HCT116 (cell line): ENCODE data around the gene ING3. TPM values are rescaled to one million over a fixed set of nuclear protein-coding genes. Genes with fewer than 3 reads are reported as not detected.

Source experiments
- ATAC-seq: fragments of 200-7000 bp; cut with Tn5 transposase; 2 replicates; pipeline ENCODE4 v1.9.1; 2020; ENCODE audit warnings: mild to moderate bottlenecking, moderate library complexity
- BruUV-seq: library from RNA; stranded (reverse); fragments of 400-500 nt; replicated peaks from 2 replicates; lab custom pipeline; 2021; lab: Mats Ljungman, UMichigan
- CTCF ChIA-PET: fragments of 300-600 bp; sonication (Branson Sonifier 250); formaldehyde crosslinking; loops from one replicate; lab custom pipeline; 2021; ENCODE audit warnings: antibody characterized with exemption; lab: Charles Lee
- POLR2A ChIA-PET: fragments of 300-600, 350-600 bp; sonication (Branson Sonifier 250); formaldehyde crosslinking; loops from one replicate; lab custom pipeline; 2021; ENCODE audit warnings: antibody characterized with exemption; lab: Charles Lee
- RAD21 ChIA-PET, 2 experiments: fragments of 300-600 bp; sonication (Branson Sonifier 250); formaldehyde crosslinking; loops; one replicate each; lab custom pipeline; 2023; ENCODE audit warnings: low total read pairs in 2 of 2; ENCODE audit not compliant: uncharacterized antibody in 2 of 2, unreplicated experiment in 2 of 2, low non-redundant PET in 1 of 2; lab: Charles Lee
- DNase-seq: peaks from one replicate; pipeline ENCODE4 v3.0.0-alpha.2; 2010; ENCODE audit warnings: low read depth, low spot score
- H2AFZ ChIP-seq: fragments of 200-600 bp; shearing (Covaris generic), sonication (generic); 2 replicates; pipeline ENCODE4 v1.6.1; 2017; ENCODE audit warnings: low read depth, mixed run types, mixed read lengths, antibody characterized with exemption, low read length; ENCODE audit not compliant: poor library complexity, severe bottlenecking
- H3K27ac ChIP-seq: 2 replicates; pipeline ENCODE4 v1.5.1; 2012; ENCODE audit warnings: low read depth, low read length
- H3K27me3 ChIP-seq: fragments of 200-600 bp; sonication (generic); 2 replicates; pipeline ENCODE4 v1.6.1; 2016; ENCODE audit warnings: mixed run types, low read length, mixed read lengths; ENCODE audit not compliant: insufficient read depth
- H3K36me3 ChIP-seq, 2 experiments: fragments of 200-500 bp in 1 of 2; fragments of 200-600 bp in 1 of 2; sonication (Bioruptor generic) in 1 of 2; sonication (generic) in 1 of 2; 2 replicates each; pipeline versions ENCODE4 v1.5.1 to v1.6.1; 2014 to 2016; ENCODE audit warnings: low read length in 2 of 2, inconsistent platforms in 1 of 2, mixed read lengths in 1 of 2, mixed run types in 1 of 2; ENCODE audit not compliant: insufficient read depth in 2 of 2, control insufficient read depth in 1 of 2
- H3K4me1 ChIP-seq, 2 experiments: fragments of 200-600 bp in 1 of 2; sonication (generic) in 1 of 2; 2 replicates each; pipeline versions ENCODE4 v1.5.1 to v1.6.1; 2012 to 2017; ENCODE audit warnings: low read length in 2 of 2, inconsistent platforms in 1 of 2, mild to moderate bottlenecking in 1 of 2, mixed read lengths in 1 of 2, mixed run types in 1 of 2, moderate library complexity in 1 of 2; ENCODE audit not compliant: insufficient read depth in 2 of 2, control insufficient read depth in 1 of 2
- H3K4me2 ChIP-seq: fragments of 200-600 bp; sonication (generic); 2 replicates; pipeline ENCODE4 v1.6.1; 2017; ENCODE audit warnings: mixed run types, low read length, mixed read lengths
- H3K4me3 ChIP-seq, 2 experiments: fragments of 200-600 bp in 1 of 2; sonication (generic) in 1 of 2; replicated peaks in 1 of 2; 2 replicates each; pipeline ENCODE4 v1.5.1; 2011 to 2016; ENCODE audit warnings: low read length in 2 of 2, control low read depth in 1 of 2, low read depth in 1 of 2, mild to moderate bottlenecking in 1 of 2, mixed read lengths in 1 of 2, mixed run types in 1 of 2
- H3K79me2 ChIP-seq: fragments of 200-600 bp; sonication (generic); 2 replicates; pipeline ENCODE4 v1.6.1; 2017; ENCODE audit warnings: mild to moderate bottlenecking, mixed run types, low read length, moderate library complexity, mixed read lengths; ENCODE audit not compliant: insufficient read depth
- H3K9ac ChIP-seq: fragments of 200-600 bp; sonication (generic); 2 replicates; pipeline ENCODE4 v1.6.1; 2016; ENCODE audit warnings: low read length, mixed read lengths
- H3K9me2 ChIP-seq: fragments of 200-600 bp; sonication (generic), shearing (Covaris generic); 2 replicates; pipeline ENCODE4 v1.6.1; 2017; ENCODE audit warnings: mixed run types, mild to moderate bottlenecking, moderate library complexity; ENCODE audit not compliant: insufficient read depth
- H3K9me3 ChIP-seq, 2 experiments: fragments of 200-500 bp in 1 of 2; fragments of 200-600 bp in 1 of 2; sonication (Bioruptor generic) in 1 of 2; sonication (generic) in 1 of 2; 2 replicates each; pipeline ENCODE4 v1.6.1; 2014 to 2017; ENCODE audit warnings: low read length in 2 of 2, mixed read lengths in 2 of 2, inconsistent platforms in 1 of 2, low read depth in 1 of 2, mild to moderate bottlenecking in 1 of 2, mixed run types in 1 of 2, moderate library complexity in 1 of 2; ENCODE audit not compliant: control insufficient read depth in 1 of 2, insufficient read depth in 1 of 2
- H4K20me1 ChIP-seq: fragments of 200-600 bp; sonication (generic), shearing (Covaris generic); 2 replicates; pipeline ENCODE4 v1.6.1; 2017; ENCODE audit warnings: mixed run types, mild to moderate bottlenecking, moderate library complexity; ENCODE audit not compliant: insufficient read depth
- CBX3 ChIP-seq: IDR thresholded peaks from 2 replicates; pipeline ENCODE4 v1.6.1; 2012; ENCODE audit warnings: low read depth
- EGR1 ChIP-seq: IDR thresholded peaks from 2 replicates; pipeline ENCODE4 v1.6.1; 2012; ENCODE audit warnings: low read depth
- EZH2phosphoT487 ChIP-seq: fragments of 200-600 bp; IDR thresholded peaks from 2 replicates; pipeline ENCODE4 v1.6.1; 2018; ENCODE audit warnings: antibody characterized with exemption, borderline replicate concordance
- POLR2A ChIP-seq: IDR thresholded peaks from 2 replicates; pipeline ENCODE4 v1.7.0; 2011; ENCODE audit warnings: borderline replicate concordance; ENCODE audit not compliant: insufficient read depth, insufficient read length; ENCODE audit errors: extremely low read depth
- POLR2AphosphoS5 ChIP-seq: IDR thresholded peaks from 2 replicates; pipeline ENCODE4 v1.6.1; 2011; ENCODE audit warnings: mild to moderate bottlenecking, low read depth, low read length, moderate library complexity
- SIN3A ChIP-seq: IDR thresholded peaks from 2 replicates; pipeline ENCODE4 v1.6.1; 2012; ENCODE audit warnings: low read depth
- SRF ChIP-seq: IDR thresholded peaks from 2 replicates; pipeline ENCODE4 v1.6.1; 2012; ENCODE audit warnings: low read depth
- TCF7L2 ChIP-seq: IDR thresholded peaks from 2 replicates; pipeline ENCODE4 v1.7.0; 2011; ENCODE audit warnings: borderline replicate concordance, inconsistent platforms; ENCODE audit not compliant: insufficient read depth, insufficient read length; ENCODE audit errors: extremely low read depth
- ZFX ChIP-seq: fragments of 450-650 bp; IDR thresholded peaks from 2 replicates; pipeline ENCODE4 v1.6.1; 2017
- intact Hi-C: fragments of 100-400 bp; cut with micrococcal nuclease; formaldehyde crosslinking; loops from 2 replicates; pipeline ENCODE4 v1.10.0; 2022
- total RNA-seq: library from RNA; stranded (reverse); gene quantifications from one replicate; pipeline ENCODE4 v1.2.1, GENCODE V29; 2021; ENCODE audit not compliant: unreplicated experiment
- TF ChIP-seq, protein P1 (sequence below), 3 experiments: fragments of 200-600 bp in 1 of 3; sonication (generic) in 1 of 3; IDR thresholded peaks in 2 of 3; conservative IDR thresholded peaks in 1 of 3; 2 replicates each; pipeline ENCODE4 v1.5.1; 2012 to 2017; ENCODE audit warnings: low read depth in 2 of 3, low read length in 2 of 3, antibody characterized with exemption in 1 of 3, borderline replicate concordance in 1 of 3, control low read depth in 1 of 3, mild to moderate bottlenecking in 1 of 3, mixed read lengths in 1 of 3, mixed run types in 1 of 3, moderate library complexity in 1 of 3; ENCODE audit not compliant: insufficient read depth in 1 of 3
- TF ChIP-seq, protein P2 (sequence below): IDR thresholded peaks from 2 replicates; pipeline ENCODE4 v1.6.1; 2012
- TF ChIP-seq, protein P3 (sequence below): IDR thresholded peaks from 2 replicates; pipeline ENCODE4 v1.6.1; 2012
- TF ChIP-seq, protein P4 (sequence below): IDR thresholded peaks from 2 replicates; pipeline ENCODE4 v1.6.1; 2012; ENCODE audit warnings: low read depth

The ING3 gene
- total RNA-seq, 1 experiment from 2014 or later, result 16.2 TPM

DNA sequence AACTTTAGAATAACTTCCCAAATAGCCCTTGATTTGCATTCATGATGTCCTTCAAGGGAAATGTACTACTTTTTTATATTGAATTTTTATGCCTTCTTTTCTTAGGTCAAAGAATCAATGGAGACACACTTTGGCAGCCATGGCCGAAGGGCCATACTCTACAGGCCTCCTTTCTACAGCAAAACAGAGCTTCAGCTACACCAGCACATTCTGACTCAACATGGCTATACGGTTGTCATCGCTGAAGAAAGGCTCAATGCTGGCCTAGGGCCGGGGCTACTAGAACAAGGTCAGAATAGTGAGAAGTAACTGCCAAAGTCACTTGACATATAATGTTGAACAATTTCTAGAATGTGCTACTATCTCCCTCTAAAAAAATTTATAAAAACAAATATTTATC is 65.0 kb downstream of the ING3 start:
- BruUV-seq, result no TSS peak
- TF ChIP-seq EGR1 (no peak), ZFX (no peak)
- TF ChIP-seq, protein P1, sequence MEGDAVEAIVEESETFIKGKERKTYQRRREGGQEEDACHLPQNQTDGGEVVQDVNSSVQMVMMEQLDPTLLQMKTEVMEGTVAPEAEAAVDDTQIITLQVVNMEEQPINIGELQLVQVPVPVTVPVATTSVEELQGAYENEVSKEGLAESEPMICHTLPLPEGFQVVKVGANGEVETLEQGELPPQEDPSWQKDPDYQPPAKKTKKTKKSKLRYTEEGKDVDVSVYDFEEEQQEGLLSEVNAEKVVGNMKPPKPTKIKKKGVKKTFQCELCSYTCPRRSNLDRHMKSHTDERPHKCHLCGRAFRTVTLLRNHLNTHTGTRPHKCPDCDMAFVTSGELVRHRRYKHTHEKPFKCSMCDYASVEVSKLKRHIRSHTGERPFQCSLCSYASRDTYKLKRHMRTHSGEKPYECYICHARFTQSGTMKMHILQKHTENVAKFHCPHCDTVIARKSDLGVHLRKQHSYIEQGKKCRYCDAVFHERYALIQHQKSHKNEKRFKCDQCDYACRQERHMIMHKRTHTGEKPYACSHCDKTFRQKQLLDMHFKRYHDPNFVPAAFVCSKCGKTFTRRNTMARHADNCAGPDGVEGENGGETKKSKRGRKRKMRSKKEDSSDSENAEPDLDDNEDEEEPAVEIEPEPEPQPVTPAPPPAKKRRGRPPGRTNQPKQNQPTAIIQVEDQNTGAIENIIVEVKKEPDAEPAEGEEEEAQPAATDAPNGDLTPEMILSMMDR (IDR thresholded peaks at IDR 0.05 in 2 of 3, conservative IDR thresholded peaks at IDR 0.05 in 1 of 3; ENCODE audit: borderline replicate concordance in 1 of 3, insufficient read depth in 1 of 3, low read depth in 2 of 3, low read length in 2 of 3), result no peak
- TF ChIP-seq, protein P2, sequence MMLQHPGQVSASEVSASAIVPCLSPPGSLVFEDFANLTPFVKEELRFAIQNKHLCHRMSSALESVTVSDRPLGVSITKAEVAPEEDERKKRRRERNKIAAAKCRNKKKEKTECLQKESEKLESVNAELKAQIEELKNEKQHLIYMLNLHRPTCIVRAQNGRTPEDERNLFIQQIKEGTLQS, result no peak

DNA sequence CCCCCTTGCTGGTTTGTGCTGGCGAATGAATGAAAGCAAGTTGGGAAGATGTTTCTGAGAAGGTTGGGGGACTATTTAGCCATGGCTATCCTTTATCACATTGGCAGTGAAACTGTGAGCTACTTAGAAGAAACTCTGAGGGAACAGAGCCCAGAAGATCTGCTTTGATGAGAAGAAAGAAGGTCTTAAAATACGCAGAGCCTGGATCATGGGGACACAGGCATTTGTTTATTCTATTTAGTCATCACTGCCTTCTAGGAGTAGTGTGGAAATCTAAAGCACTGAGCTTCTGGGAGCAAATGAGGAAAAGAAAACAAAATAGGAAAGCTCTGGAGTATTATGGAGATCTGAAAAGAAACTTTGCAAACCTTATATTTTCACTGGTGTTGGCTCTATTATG is 66.4 kb downstream of the ING3 start:
- Histone ChIP-seq H3K36me3 (no peaks in the 10 kb centered on the region), H3K27me3 (no peaks in the 10 kb centered on the region), H3K27ac (no peak overlapping the region), H2AFZ (no peak overlapping the region), H3K9me3 (no peaks in the 10 kb centered on the region), H3K9me2 (no peaks in the 10 kb centered on the region), H3K9ac (no peak overlapping the region), H3K4me3 (no peak overlapping the region), H3K79me2 (no peaks in the 10 kb centered on the region), H3K4me1 (no peaks in the 10 kb centered on the region), H3K4me2 (no peak overlapping the region), H4K20me1 (no peaks in the 10 kb centered on the region)
- ChIA-PET CTCF (no interaction called here), POLR2A (no interaction called here), RAD21 (no interaction called here)
- ATAC-seq, result no peak
- intact Hi-C loops, result no loop called here
- DNase-seq, result no peak
- no TSS peak for BruUV-seq
- TF ChIP-seq SIN3A, result no peak
- TF ChIP-seq POLR2A, result no peak
- TF ChIP-seq CBX3, result no peak
- TF ChIP-seq, protein P3, sequence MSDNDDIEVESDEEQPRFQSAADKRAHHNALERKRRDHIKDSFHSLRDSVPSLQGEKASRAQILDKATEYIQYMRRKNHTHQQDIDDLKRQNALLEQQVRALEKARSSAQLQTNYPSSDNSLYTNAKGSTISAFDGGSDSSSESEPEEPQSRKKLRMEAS, result no peak
- TF ChIP-seq SRF, result no peak
- TF ChIP-seq TCF7L2, result no peak
- TF ChIP-seq EZH2phosphoT487, result no peak
- no peak for TF ChIP-seq POLR2AphosphoS5
- TF ChIP-seq ZFX, result no peak
- TF ChIP-seq, protein P4, sequence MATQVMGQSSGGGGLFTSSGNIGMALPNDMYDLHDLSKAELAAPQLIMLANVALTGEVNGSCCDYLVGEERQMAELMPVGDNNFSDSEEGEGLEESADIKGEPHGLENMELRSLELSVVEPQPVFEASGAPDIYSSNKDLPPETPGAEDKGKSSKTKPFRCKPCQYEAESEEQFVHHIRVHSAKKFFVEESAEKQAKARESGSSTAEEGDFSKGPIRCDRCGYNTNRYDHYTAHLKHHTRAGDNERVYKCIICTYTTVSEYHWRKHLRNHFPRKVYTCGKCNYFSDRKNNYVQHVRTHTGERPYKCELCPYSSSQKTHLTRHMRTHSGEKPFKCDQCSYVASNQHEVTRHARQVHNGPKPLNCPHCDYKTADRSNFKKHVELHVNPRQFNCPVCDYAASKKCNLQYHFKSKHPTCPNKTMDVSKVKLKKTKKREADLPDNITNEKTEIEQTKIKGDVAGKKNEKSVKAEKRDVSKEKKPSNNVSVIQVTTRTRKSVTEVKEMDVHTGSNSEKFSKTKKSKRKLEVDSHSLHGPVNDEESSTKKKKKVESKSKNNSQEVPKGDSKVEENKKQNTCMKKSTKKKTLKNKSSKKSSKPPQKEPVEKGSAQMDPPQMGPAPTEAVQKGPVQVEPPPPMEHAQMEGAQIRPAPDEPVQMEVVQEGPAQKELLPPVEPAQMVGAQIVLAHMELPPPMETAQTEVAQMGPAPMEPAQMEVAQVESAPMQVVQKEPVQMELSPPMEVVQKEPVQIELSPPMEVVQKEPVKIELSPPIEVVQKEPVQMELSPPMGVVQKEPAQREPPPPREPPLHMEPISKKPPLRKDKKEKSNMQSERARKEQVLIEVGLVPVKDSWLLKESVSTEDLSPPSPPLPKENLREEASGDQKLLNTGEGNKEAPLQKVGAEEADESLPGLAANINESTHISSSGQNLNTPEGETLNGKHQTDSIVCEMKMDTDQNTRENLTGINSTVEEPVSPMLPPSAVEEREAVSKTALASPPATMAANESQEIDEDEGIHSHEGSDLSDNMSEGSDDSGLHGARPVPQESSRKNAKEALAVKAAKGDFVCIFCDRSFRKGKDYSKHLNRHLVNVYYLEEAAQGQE, result no peak

More for the DNA sequence above, 65.0 kb downstream of the ING3 start:
- Histone ChIP-seq H3K9me3 (no peaks in the 10 kb centered on the region), H4K20me1 (no peaks in the 10 kb centered on the region), H3K79me2 (no peaks in the 10 kb centered on the region), H3K4me2 (no peak overlapping the region), H3K4me1 (no peaks in the 10 kb centered on the region), H2AFZ (no peak overlapping the region), H3K9me2 (no peaks in the 10 kb centered on the region), H3K9ac (no peak overlapping the region), H3K27me3 (no peaks in the 10 kb centered on the region), H3K4me3 (no peak overlapping the region), H3K27ac (no peak overlapping the region), H3K36me3 (no peaks in the 10 kb centered on the region)
- ChIA-PET POLR2A (no interaction called here), CTCF (no interaction called here), RAD21 (no interaction called here)
- no peak for DNase-seq
- no peak for ATAC-seq
- intact Hi-C loops, result no loop called here
